Natural killer cell (primary cell): ENCODE results near the gene UBASH3B. TPM values are rescaled to one million over a fixed set of nuclear protein-coding genes. Genes with fewer than 3 reads are reported as not detected.
"Not testable (repeated sequence)": the region's sequence is repeated elsewhere in the genome, so short reads cannot be mapped to it uniquely, and the experiment has no call there.

ENCODE experiments used
- ATAC-seq, 3 donors: fragments of 150-1000 bp in 2 of 3; fragments of 200-7000 bp in 1 of 3; cut with Tn5 transposase; 1 replicate in 1 of 3; 2 replicates in 2 of 3; pipeline ENCODE4 v1.10.0; 2021; ENCODE audit warnings: mild to moderate bottlenecking in 2 of 3, moderate library complexity in 2 of 3
- DNase-seq, 2 donors: peaks; one replicate each; pipeline versions ENCODE4 v3.0.0 to v3.0.0-alpha.2; 2013 to 2021; ENCODE audit warnings: mixed read lengths in 1 of 2
- H3K27ac ChIP-seq: one replicate; pipeline ENCODE4 v1.5.1; 2013; ENCODE audit warnings: mild to moderate bottlenecking, low read length
- H3K27me3 ChIP-seq: one replicate; pipeline ENCODE4 v1.6.1; 2013; ENCODE audit warnings: low read length; ENCODE audit not compliant: control insufficient read depth, insufficient read depth
- H3K36me3 ChIP-seq: one replicate; pipeline ENCODE4 v1.6.1; 2013; ENCODE audit warnings: low read length; ENCODE audit not compliant: control insufficient read depth, insufficient read depth
- H3K4me1 ChIP-seq: one replicate; pipeline ENCODE4 v1.6.1; 2013; ENCODE audit warnings: low read length; ENCODE audit not compliant: control insufficient read depth, insufficient read depth
- H3K4me3 ChIP-seq: one replicate; pipeline ENCODE4 v1.5.1; 2013; ENCODE audit warnings: low read length
- H3K9me3 ChIP-seq: one replicate; pipeline ENCODE4 v1.6.1; 2013; ENCODE audit warnings: low read length; ENCODE audit not compliant: control insufficient read depth, insufficient read depth
- H3K27ac Mint-ChIP-seq, 2 donors: one replicate each; pipeline ENCODE4 v1.8.0; 2022; ENCODE audit warnings: mild to moderate bottlenecking in 2 of 2, mixed read lengths in 2 of 2, moderate library complexity in 1 of 2
- H3K27me3 Mint-ChIP-seq, 2 donors: one replicate each; pipeline ENCODE4 v1.8.0; 2022; ENCODE audit warnings: low read depth in 2 of 2, mixed read lengths in 2 of 2
- H3K36me3 Mint-ChIP-seq: one replicate; pipeline ENCODE4 v1.8.0; 2022; ENCODE audit warnings: mixed read lengths
- H3K4me1 Mint-ChIP-seq, 2 donors: one replicate each; pipeline ENCODE4 v1.8.0; 2022; ENCODE audit warnings: mixed read lengths in 2 of 2
- H3K4me3 Mint-ChIP-seq: one replicate; pipeline ENCODE4 v1.8.0; 2022; ENCODE audit warnings: mild to moderate bottlenecking, moderate library complexity, mixed read lengths
- H3K9me3 Mint-ChIP-seq, 2 donors: one replicate each; pipeline ENCODE4 v1.8.0; 2022; ENCODE audit warnings: mixed read lengths in 2 of 2
- CTCF ChIP-seq: fragments of 200-600 bp; IDR thresholded peaks from one replicate; pipeline ENCODE4 v1.8.0; 2022; ENCODE audit warnings: antibody characterized with exemption
- WGBS: methylation state at CpG from one replicate; pipeline ENCODE4 v1.1.7; 2013; ENCODE audit warnings: missing lambda C conversion rate; ENCODE audit not compliant: insufficient coverage; 5-methylcytosine and 5-hydroxymethylcytosine counted together
- intact Hi-C: fragments of 100-400 bp; cut with micrococcal nuclease; formaldehyde crosslinking; loops from one replicate; pipeline ENCODE4 v1.14.2; 2022
- total RNA-seq, 4 donors: library from RNA; stranded (reverse); fragments of 120-200 nt in 1 of 4; gene quantifications; one replicate each; pipeline versions ENCODE4 v1.2.3 to v1.2.4, GENCODE V29; 2013 to 2022

UBASH3B gene
- total RNA-seq, result 10 to 100 TPM; 28.7 to 33.9 (median 33.5) TPM
- 21.4 TPM for total RNA-seq (2013)

- H3K27me3 ChIP-seq, result no peaks in the 10 kb centered on the region
- H3K4me1 Mint-ChIP-seq, result peaks cover 40 to 46% of the 10 kb centered on the region in 2 donors
- DNase-seq, result peak; percentile 51 to 72
- H3K4me1 ChIP-seq, result peaks cover 39% of the 10 kb centered on the region
- H3K9me3 ChIP-seq, result no peaks in the 10 kb centered on the region
- intact Hi-C loops, result loop anchor here (2.0 to 5.0 kb wide), 3 partner anchors 42 to 99 kb away; no protein-coding TSS in a partner anchor
- TF ChIP-seq CTCF, result no peak
- no peaks in the 10 kb centered on the region for H3K9me3 Mint-ChIP-seq
- no peaks in the 10 kb centered on the region for H3K36me3 ChIP-seq
- H3K27ac Mint-ChIP-seq, result peak within 1 kb of the TSS; percentile 79 to 88
- peaks cover 0 to 13% of the 10 kb centered on the region in 2 donors for H3K27me3 Mint-ChIP-seq
- peak within 1 kb of the TSS; percentile 96 for H3K4me3 Mint-ChIP-seq
- 0% methylated on average over 39 of the region's 39 CpGs for WGBS
- H3K4me3 ChIP-seq, result peak within 1 kb of the TSS; percentile 72
- ATAC-seq, result peak; percentile 74 to 81 (median 77)
- no peaks in the 10 kb centered on the region for H3K36me3 Mint-ChIP-seq
- peak within 1 kb of the TSS; percentile 61 for H3K27ac ChIP-seq
These were observed at the start of gene UBASH3B for GRCh38 chr11:122655527-122656072. Gene UBASH3B, plus strand, starts transcription at chr11:122655722. Its CDS starts 328 bp downstream, at chr11:122656050.

GRCh38 chr11:122607162-122607561 is 48.4 kb upstream of the UBASH3B start:
- H3K36me3 Mint-ChIP-seq, H3K27ac ChIP-seq, ATAC-seq, H3K4me3 ChIP-seq, DNase-seq, H3K27me3 Mint-ChIP-seq, H3K36me3 ChIP-seq, H3K4me1 ChIP-seq, H3K4me3 Mint-ChIP-seq, intact Hi-C loops, H3K27me3 ChIP-seq, H3K9me3 Mint-ChIP-seq, H3K4me1 Mint-ChIP-seq, H3K9me3 ChIP-seq, H3K27ac Mint-ChIP-seq: not testable (repeated sequence)
- WGBS, result 82% methylated on average over 2 of the region's 2 CpGs

GRCh38 chr11:122612123-122612824 is 43.2 kb upstream of the UBASH3B start:
- WGBS, result 100% methylated on average over 6 of the region's 7 CpGs

More at GRCh38 chr11:122612123-122612824, 43.2 kb upstream of the UBASH3B start:
- TF ChIP-seq CTCF, result no peak
- peaks cover 0 to 3% of the 10 kb centered on the region in 2 donors for H3K27me3 Mint-ChIP-seq
- ATAC-seq (no peak), DNase-seq (no peak)
- intact Hi-C loops, result no loop called here
- Histone ChIP-seq H3K4me3 (no peak overlapping the region), H3K4me1 (no peaks in the 10 kb centered on the region), H3K27me3 (peaks cover 2% of the 10 kb centered on the region), H3K9me3 (no peaks in the 10 kb centered on the region), H3K27ac (no peak overlapping the region), H3K36me3 (no peaks in the 10 kb centered on the region)
- no peaks in the 10 kb centered on the region for H3K36me3 Mint-ChIP-seq
- no peaks in the 10 kb centered on the region for H3K9me3 Mint-ChIP-seq
- H3K4me1 Mint-ChIP-seq, result no peaks in the 10 kb centered on the region
- H3K27ac Mint-ChIP-seq, result no peak overlapping the region
- no peak overlapping the region for H3K4me3 Mint-ChIP-seq
